ENCODE results near the gene PLS1.

PLS1 gene

GRCh38 chr3:142604940-142605339 lies 8.7 kb downstream of the PLS1 start:
- Mint-ChIP-seq H3K27ac (no peak overlapping the region), H3K9me3 (no peaks in the 10 kb centered on the region)
- no peak for ATAC-seq (replicated peaks)

GRCh38 chr3:142608631-142609030 lies 12.4 kb downstream of the PLS1 start:
- Mint-ChIP-seq H3K36me3 (ENCODE audit: insufficient read depth) (no peaks in the 10 kb centered on the region), H3K27me3 (no peaks in the 10 kb centered on the region), H3K4me1 (ENCODE audit: low read depth in 2 of 2) (no peaks in the 10 kb centered on the region), H3K9me3 (no peaks in the 10 kb centered on the region), H3K4me3 (no peak overlapping the region), H3K27ac (no peak overlapping the region)
- no peak for ATAC-seq (replicated peaks)
- DNase-seq: no peak

More at GRCh38 chr3:142604940-142605339, 8.7 kb downstream of the PLS1 start:
- DNase-seq: no peak
- Mint-ChIP-seq H3K27me3 (no peaks in the 10 kb centered on the region), H3K4me1 (ENCODE audit: low read depth in 2 of 2) (no peaks in the 10 kb centered on the region), H3K4me3 (no peak overlapping the region), H3K36me3 (ENCODE audit: insufficient read depth) (peaks cover 2% of the 10 kb centered on the region)

GRCh38 chr3:142609136-142609535 lies 12.9 kb downstream of the PLS1 start:
- no peaks in the 10 kb centered on the region for H3K9me3 Mint-ChIP-seq
- H3K27me3 Mint-ChIP-seq: no peaks in the 10 kb centered on the region
- no peak for DNase-seq
- H3K36me3 Mint-ChIP-seq (ENCODE audit: insufficient read depth): no peaks in the 10 kb centered on the region
- no peak overlapping the region for H3K4me3 Mint-ChIP-seq
- H3K27ac Mint-ChIP-seq: no peak overlapping the region
- no peaks in the 10 kb centered on the region for H3K4me1 Mint-ChIP-seq (ENCODE audit: low read depth in 2 of 2)
- no peak for ATAC-seq (replicated peaks)

GRCh38 chr3:142611206-142611605 lies 15.0 kb downstream of the PLS1 start:
- DNase-seq (no peak), ATAC-seq (replicated peaks) (no peak)
- no peak overlapping the region for H3K4me3 Mint-ChIP-seq
- no peaks in the 10 kb centered on the region for H3K36me3 Mint-ChIP-seq (ENCODE audit: insufficient read depth)
- H3K27ac Mint-ChIP-seq: no peak overlapping the region
- peaks cover 0 to 7% of the 10 kb centered on the region in 2 donors for H3K27me3 Mint-ChIP-seq
- no peaks in the 10 kb centered on the region for H3K9me3 Mint-ChIP-seq
- no peaks in the 10 kb centered on the region for H3K4me1 Mint-ChIP-seq (ENCODE audit: low read depth in 2 of 2)

GRCh38 chr3:142613491-142613890 lies 17.3 kb downstream of the PLS1 start:
- ATAC-seq (replicated peaks) (no peak), DNase-seq (no peak)
- Mint-ChIP-seq H3K9me3 (no peaks in the 10 kb centered on the region), H3K36me3 (ENCODE audit: insufficient read depth) (no peaks in the 10 kb centered on the region), H3K27me3 (peaks cover 0 to 7% of the 10 kb centered on the region in 2 donors), H3K4me1 (ENCODE audit: low read depth in 2 of 2) (no peaks in the 10 kb centered on the region), H3K27ac (no peak overlapping the region), H3K4me3 (no peak overlapping the region)

GRCh38 chr3:142614059-142614626 lies 17.9 kb downstream of the PLS1 start:
- Mint-ChIP-seq H3K36me3 (ENCODE audit: insufficient read depth) (no peaks in the 10 kb centered on the region), H3K9me3 (no peaks in the 10 kb centered on the region), H3K27me3 (peaks cover 0 to 7% of the 10 kb centered on the region in 2 donors), H3K4me3 (no peak overlapping the region), H3K4me1 (ENCODE audit: low read depth in 2 of 2) (no peaks in the 10 kb centered on the region), H3K27ac (no peak overlapping the region)
- DNase-seq (no peak), ATAC-seq (replicated peaks) (no peak)

GRCh38 chr3:142615171-142615570 lies 19.0 kb downstream of the PLS1 start:
- H3K9me3 Mint-ChIP-seq: no peaks in the 10 kb centered on the region
- peaks cover 0 to 7% of the 10 kb centered on the region in 2 donors for H3K27me3 Mint-ChIP-seq
- H3K4me1 Mint-ChIP-seq (ENCODE audit: low read depth in 2 of 2): no peaks in the 10 kb centered on the region
- no peak for ATAC-seq (replicated peaks)
- H3K4me3 Mint-ChIP-seq: no peak overlapping the region
- DNase-seq: no peak
- no peaks in the 10 kb centered on the region for H3K36me3 Mint-ChIP-seq (ENCODE audit: insufficient read depth)
- no peak overlapping the region for H3K27ac Mint-ChIP-seq

- DNase-seq (no peak), ATAC-seq (replicated peaks) (no peak)
- Mint-ChIP-seq H3K4me1 (ENCODE audit: low read depth in 2 of 2) (no peaks in the 10 kb centered on the region), H3K9me3 (no peaks in the 10 kb centered on the region), H3K27me3 (peaks cover 0 to 7% of the 10 kb centered on the region in 2 donors), H3K27ac (no peak overlapping the region), H3K36me3 (ENCODE audit: insufficient read depth) (no peaks in the 10 kb centered on the region), H3K4me3 (no peak overlapping the region)
Observed at GRCh38 chr3:142618917-142619461, 22.8 kb downstream of the PLS1 start.

- H3K36me3 Mint-ChIP-seq (ENCODE audit: insufficient read depth): no peaks in the 10 kb centered on the region
- no peak overlapping the region for H3K4me3 Mint-ChIP-seq
- no peaks in the 10 kb centered on the region for H3K9me3 Mint-ChIP-seq
- DNase-seq (no peak), ATAC-seq (replicated peaks) (no peak)
- H3K27ac Mint-ChIP-seq: no peak overlapping the region
- no peaks in the 10 kb centered on the region for H3K4me1 Mint-ChIP-seq (ENCODE audit: low read depth in 2 of 2)
- H3K27me3 Mint-ChIP-seq: no peaks in the 10 kb centered on the region
Observed at GRCh38 chr3:142622405-142622804, 26.2 kb downstream of the PLS1 start.

- DNase-seq (no peak), ATAC-seq (replicated peaks) (no peak)
- H3K4me1 Mint-ChIP-seq (ENCODE audit: low read depth in 2 of 2): no peaks in the 10 kb centered on the region
- no peaks in the 10 kb centered on the region for H3K27me3 Mint-ChIP-seq
- H3K4me3 Mint-ChIP-seq: no peak overlapping the region
- no peaks in the 10 kb centered on the region for H3K9me3 Mint-ChIP-seq
- no peaks in the 10 kb centered on the region for H3K36me3 Mint-ChIP-seq (ENCODE audit: insufficient read depth)
- no peak overlapping the region for H3K27ac Mint-ChIP-seq
Observed at GRCh38 chr3:142623194-142623593, 27.0 kb downstream of the PLS1 start.

- Mint-ChIP-seq H3K4me3 (no peak overlapping the region), H3K9me3 (no peaks in the 10 kb centered on the region), H3K27ac (no peak overlapping the region), H3K27me3 (no peaks in the 10 kb centered on the region), H3K4me1 (ENCODE audit: low read depth in 2 of 2) (no peaks in the 10 kb centered on the region), H3K36me3 (ENCODE audit: insufficient read depth) (no peaks in the 10 kb centered on the region)
- DNase-seq: no peak
- no peak for ATAC-seq (replicated peaks)
Observed at GRCh38 chr3:142624341-142625152, 28.4 kb downstream of the PLS1 start.

GRCh38 chr3:142625153-142625440 lies 28.9 kb downstream of the PLS1 start:
- ATAC-seq (replicated peaks): no peak
- no peaks in the 10 kb centered on the region for H3K27me3 Mint-ChIP-seq
- no peaks in the 10 kb centered on the region for H3K4me1 Mint-ChIP-seq (ENCODE audit: low read depth in 2 of 2)

GRCh38 chr3:142626971-142627370 lies 30.8 kb downstream of the PLS1 start:
- H3K9me3 Mint-ChIP-seq: no peaks in the 10 kb centered on the region
- H3K27me3 Mint-ChIP-seq: no peaks in the 10 kb centered on the region
- H3K36me3 Mint-ChIP-seq (ENCODE audit: insufficient read depth): no peaks in the 10 kb centered on the region
- DNase-seq (no peak), ATAC-seq (replicated peaks) (no peak)
- no peaks in the 10 kb centered on the region for H3K4me1 Mint-ChIP-seq (ENCODE audit: low read depth in 2 of 2)
- H3K27ac Mint-ChIP-seq: no peak overlapping the region
- no peak overlapping the region for H3K4me3 Mint-ChIP-seq

More at GRCh38 chr3:142625153-142625440, 28.9 kb downstream of the PLS1 start:
- Mint-ChIP-seq H3K36me3 (ENCODE audit: insufficient read depth) (no peaks in the 10 kb centered on the region), H3K27ac (no peak overlapping the region), H3K9me3 (no peaks in the 10 kb centered on the region), H3K4me3 (no peak overlapping the region)
- DNase-seq: no peak

- Mint-ChIP-seq H3K27me3 (no peaks in the 10 kb centered on the region), H3K36me3 (ENCODE audit: insufficient read depth) (no peaks in the 10 kb centered on the region), H3K4me3 (no peak overlapping the region), H3K27ac (no peak overlapping the region), H3K4me1 (ENCODE audit: low read depth in 2 of 2) (no peaks in the 10 kb centered on the region), H3K9me3 (no peaks in the 10 kb centered on the region)
- DNase-seq (no peak), ATAC-seq (replicated peaks) (no peak)
Observed at GRCh38 chr3:142628801-142629200, 32.6 kb downstream of the PLS1 start.
